AG08395 (cell line): Measurements from ENCODE around the gene CACNA1B.
"Not testable (repeated sequence)": the region's sequence is repeated elsewhere in the genome, so short reads cannot be mapped to it uniquely, and the experiment has no call there.

Source experiments
- DNase-seq: peaks from one replicate; pipeline ENCODE4 v3.0.0; 2012; ENCODE audit warnings: mixed read lengths, low spot score

CACNA1B gene

DNA sequence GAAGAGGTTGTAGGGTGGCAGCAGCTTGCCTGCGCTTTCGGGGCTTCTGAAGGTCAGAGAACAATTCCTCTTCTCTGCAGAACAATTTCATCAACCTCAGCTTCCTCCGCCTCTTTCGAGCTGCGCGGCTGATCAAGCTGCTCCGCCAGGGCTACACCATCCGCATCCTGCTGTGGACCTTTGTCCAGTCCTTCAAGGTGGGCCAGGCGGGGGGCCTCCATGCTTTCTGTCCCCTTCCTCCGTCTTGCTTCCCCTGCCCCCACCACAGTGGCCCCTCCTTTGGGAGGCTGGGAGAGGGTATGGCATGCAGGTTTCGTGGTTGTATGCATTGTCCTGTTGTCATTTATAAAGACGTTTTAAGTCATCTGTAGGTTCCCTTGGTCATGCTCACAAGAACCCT lies 195.8 kb downstream of the CACNA1B start:
- no peak for DNase-seq

DNA sequence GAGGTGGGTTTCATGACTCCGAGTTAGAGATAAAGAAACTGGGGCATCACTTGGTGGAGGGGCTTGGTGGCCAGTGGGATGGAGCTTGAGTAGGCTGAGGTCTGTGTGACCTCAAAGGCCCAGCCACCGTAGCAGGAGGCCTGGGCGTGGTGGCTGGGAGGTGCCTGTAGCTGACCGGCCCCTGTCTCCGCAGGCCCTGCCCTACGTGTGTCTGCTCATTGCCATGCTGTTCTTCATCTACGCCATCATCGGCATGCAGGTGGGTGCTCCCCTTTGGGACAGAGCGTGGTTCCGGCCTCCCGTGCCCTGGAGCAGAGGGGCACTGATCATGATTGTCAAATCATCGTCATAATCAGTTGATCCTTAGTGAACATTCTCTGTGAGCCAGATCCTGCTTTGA lies 196.2 kb downstream of the CACNA1B start:
- DNase-seq, result no peak

DNA sequence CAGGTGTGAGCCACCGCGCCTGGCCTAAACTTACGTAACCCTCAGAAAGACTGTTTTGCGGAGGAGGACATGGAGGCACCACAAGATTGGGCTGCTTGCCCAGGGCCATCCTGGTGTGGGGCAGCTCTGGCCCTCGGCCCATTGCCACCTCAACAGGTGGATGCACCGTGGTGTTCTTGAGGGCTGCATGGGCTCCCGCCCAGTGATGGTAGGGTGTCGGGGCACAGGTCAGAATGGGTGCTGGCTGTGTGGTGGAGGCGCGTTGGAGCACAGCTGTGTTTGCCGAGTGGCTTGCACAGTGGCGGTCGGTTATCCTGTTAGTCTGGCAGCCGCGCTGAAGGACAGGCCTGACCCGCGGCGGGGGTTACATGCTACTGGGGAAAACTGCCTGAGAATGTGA lies 196.9 kb downstream of the CACNA1B start:
- no peak for DNase-seq

DNA sequence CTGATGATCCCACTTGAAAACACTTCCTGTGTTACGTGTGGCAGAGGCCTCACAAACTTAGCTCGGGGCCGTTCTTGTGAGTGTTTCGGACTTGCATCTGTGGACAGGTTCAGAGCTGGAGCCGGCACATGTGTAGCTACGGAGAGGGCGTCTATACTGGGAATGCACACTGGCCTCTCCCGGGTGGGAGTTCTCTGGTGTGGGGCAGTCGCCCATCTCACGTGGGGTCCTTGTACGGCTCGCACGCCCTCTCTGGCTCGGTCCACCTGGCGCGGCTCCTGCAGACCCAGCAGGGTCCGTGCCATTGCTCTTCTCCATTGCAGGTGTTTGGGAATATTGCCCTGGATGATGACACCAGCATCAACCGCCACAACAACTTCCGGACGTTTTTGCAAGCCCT lies 197.9 kb downstream of the CACNA1B start:
- no peak for DNase-seq

DNA sequence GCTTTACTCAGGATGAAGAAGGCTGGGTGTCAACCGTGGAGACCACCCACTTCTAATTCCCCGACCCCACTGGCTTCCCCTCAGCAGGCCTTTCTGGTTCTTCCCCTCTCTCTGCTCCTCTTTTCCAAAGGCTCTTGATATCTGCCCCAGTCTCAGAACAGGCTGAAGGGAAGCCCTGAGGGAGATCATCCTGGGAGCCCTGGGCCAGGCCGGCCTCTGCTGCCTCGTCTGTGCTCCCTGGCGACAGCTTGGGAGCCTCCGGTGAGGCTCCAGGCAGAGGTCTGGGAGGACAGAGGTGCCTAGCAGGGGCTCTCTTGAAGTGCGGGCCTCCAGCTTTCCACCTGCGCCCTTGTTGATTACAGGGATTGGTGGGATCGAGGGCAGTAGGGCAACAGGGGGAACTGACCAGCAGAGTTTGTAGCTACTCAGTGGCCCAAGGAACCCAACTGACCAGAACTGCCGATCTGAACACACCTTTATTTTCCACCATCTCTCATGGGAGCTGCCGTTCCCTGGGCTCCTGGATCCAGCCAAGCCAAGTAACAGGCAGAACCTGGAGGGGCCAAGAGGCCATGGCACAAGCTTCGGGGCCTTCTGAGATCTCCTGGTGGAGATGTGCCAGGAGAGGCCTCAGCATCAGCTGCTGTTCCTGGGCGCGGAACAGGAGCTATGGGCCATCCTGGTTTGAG lies 198.5 kb downstream of the CACNA1B start:
- DNase-seq, result no peak

DNA sequence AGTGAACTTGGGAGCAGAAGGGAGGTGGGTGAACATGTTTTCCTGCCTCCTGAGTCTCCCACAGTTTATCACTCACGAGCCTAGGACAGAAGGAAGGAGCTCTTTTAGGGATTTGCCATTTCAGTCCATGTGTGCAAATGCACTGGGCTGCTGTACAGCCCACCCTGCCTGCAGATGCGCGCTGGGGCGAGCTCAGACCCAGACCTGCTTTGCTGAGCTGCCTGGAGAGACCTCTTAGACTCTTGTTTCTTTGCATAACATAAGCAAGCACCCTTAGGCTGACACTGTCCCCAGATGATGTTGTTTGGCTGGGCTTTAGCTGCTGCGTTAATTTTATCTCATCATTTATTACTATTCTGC lies 199.0 kb downstream of the CACNA1B start:
- no peak for DNase-seq

DNA sequence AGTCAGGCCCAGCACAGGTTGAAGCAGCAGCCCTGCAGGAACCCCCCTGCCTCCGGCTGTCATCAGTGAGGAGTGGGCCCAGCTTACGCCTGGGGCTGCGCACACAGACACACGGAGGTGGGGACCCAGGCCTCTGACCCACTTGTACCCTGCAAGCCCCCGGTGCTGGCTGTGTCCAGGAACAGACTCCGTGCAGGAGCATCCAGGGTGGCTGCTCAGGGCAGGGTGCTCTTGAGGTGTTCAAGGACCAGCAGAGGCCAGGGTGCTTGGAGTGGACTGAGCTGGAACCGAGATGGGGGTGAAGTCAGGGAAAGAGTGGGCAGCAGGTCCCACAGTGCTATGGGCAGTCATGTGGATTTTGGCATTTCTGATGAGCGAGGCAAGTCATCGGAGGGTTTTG lies 199.5 kb downstream of the CACNA1B start:
- DNase-seq, result no peak

DNA sequence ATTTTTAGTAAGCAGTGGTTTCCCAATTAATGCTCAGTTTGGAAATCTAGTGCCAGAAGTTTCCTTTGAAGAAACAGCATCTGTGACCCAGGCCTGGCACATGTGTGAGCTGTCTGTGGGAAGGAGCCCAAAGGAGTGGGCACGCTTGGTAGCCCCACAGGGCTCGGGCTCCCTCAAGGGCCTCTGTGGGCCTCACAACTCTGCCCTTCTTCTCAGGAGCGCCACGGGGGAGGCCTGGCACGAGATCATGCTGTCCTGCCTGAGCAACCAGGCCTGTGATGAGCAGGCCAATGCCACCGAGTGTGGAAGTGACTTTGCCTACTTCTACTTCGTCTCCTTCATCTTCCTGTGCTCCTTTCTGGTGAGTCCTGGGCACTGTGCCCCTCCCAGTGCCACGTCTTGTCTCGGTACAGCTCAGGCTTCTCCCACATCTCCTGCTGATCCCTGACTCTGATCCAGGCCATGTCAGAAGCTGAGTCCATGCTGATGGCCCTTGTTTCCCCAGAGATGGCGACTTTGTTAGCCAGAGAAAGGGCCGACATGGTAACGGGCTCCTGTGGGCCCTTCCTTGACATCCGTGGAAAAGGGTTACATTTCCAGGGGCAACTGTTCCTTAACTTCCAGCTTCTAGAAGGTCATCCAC lies 200.4 kb downstream of the CACNA1B start:
- DNase-seq, result no peak

DNA sequence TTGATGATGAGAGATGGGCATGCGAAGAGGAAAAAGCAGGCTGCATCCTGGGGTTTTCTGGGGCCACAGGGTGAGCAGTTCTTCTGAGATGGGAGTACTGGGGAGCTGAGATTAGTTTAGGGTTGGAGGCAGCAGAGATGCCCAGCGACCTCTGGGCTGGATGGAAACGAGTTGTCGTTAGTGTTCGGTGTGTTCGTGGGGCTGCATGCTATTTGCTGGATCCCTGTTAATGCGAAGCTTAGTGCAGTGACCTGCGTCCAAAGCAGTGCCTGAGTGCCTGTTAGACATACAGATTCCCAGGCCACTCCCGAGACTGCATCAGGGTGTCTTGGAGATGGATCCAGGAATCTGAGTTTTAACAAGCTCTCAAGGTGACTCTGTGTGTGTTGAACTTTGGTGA lies 201.3 kb downstream of the CACNA1B start:
- no peak for DNase-seq

DNA sequence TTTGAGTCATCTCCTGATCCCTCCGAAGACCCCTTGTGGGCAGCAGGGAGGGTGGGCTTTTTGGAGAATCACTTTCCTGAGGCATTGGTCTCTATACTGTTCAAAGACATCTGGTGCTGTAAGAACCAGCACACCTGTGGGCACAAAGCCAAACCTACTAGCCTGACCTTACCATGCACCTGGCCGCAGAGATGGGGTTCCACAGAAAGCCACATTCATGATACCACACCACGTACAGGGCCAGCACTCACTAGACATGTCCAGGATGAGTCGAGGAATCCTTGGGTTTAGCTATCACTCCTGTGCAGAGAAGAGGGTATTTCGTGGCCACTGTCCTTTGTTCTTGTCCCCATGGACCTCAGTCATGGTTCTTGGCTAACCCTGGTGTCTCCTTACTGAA lies 203.4 kb downstream of the CACNA1B start:
- DNase-seq, result no peak

DNA sequence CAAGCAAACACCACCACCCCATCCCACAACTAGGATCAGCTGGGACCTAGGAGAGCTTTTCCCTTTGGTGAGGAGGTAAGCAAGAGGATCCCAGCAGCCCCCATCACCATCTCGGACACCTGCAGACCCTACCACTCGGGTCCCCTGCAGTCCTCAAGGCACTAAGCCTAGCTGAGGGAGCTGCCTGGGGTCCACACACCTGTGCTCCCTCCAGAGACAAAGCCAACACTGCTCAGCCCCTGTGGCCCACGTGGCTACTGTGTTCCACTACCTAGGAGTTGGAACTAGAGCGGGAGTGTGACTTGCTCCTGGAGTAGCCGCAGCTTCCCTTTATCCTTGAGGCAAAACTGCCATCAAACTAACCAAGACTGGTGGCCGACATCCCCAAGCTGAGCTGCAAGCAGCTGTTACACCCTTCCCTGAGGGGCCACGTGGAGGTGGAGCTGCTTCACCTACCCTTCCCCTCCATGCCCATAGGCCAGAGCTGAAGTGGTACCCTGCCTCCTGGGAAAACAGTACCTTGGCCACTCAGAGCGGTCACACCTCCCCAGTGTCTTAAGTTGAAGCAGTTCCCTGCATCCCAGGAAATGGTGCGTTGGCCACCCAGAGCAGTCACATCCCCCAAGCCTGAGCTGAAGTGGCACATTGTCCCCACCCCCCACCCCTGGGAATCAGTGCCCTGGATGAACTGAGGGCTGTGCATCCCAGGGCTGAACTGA lies 205.5 kb downstream of the CACNA1B start:
- no peak for DNase-seq

DNA sequence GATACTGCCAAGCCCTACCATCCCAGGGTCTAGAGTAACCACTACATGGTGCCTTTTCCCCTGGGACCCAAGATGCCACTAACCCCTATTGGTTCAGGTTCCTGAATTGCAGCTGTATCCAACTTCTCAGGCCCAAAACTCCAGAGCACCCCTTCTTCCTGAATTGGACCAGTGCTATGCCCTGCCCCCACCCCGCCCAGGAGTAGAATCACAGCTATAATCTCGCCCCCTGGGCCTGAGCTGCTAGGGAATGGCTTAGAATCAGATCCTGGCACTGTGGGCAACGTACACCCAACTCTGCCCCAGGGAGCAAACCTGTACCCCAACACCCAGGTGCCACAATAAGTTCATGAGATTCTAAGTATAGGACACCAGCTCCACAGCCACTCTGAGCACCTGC lies 206.3 kb downstream of the CACNA1B start:
- no peak for DNase-seq

DNA sequence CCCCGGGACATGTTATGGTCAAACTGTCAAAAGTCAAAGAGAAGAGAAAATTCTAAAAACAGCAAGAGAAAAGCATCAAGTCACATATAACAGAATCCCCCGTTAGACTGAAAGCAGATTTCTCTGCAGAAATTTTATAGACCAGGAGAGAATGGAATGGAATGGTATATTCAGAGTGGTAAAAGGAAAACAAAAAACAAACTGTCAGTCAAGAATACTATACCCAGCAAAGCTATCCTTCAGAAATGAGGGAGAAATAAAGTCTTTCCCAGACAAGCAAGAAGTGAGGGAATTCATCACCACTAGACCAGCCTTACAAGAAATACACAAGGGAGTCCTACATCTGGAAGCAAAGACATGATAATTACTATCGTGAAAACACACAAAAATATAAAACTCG lies 208.0 kb downstream of the CACNA1B start:
- no peak for DNase-seq

DNA sequence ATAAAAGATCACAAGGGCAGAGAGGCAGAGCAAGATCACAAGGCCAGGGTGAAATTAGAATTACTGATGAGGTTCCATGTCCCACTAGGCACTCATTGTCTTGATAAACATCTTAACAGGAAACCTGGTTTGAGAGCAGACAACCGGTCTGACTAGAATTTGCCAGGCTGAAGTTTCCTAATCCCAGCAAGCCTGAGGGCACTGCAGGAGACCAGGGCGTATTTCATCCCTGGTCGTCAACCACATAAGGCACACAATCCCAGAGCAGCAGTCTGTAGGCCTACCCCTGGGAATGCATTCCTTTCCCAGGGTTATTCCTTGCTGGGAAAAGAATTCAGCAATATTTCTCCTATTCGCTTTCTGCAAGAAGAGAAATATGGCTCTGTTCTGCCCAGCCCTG lies 214.5 kb downstream of the CACNA1B start:
- not testable (repeated sequence) for DNase-seq

DNA sequence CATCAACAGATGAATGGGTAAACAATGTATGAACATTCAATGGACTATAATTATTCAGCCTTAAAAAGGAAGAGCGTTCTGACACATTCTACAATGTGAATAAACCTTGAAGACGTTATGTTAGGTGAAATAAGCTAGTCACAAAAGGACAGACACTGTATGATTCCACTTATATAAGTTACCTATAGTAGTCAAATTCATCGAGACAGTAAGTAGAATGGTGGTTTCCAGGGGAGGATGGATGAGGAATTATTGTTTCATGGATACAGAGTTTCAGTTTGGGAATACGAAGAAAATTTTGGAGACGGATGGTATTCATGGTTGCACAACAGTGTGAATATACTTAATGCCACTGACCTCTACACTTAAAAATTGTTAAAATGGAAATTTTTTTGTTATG lies 216.4 kb downstream of the CACNA1B start:
- DNase-seq, result no peak

DNA sequence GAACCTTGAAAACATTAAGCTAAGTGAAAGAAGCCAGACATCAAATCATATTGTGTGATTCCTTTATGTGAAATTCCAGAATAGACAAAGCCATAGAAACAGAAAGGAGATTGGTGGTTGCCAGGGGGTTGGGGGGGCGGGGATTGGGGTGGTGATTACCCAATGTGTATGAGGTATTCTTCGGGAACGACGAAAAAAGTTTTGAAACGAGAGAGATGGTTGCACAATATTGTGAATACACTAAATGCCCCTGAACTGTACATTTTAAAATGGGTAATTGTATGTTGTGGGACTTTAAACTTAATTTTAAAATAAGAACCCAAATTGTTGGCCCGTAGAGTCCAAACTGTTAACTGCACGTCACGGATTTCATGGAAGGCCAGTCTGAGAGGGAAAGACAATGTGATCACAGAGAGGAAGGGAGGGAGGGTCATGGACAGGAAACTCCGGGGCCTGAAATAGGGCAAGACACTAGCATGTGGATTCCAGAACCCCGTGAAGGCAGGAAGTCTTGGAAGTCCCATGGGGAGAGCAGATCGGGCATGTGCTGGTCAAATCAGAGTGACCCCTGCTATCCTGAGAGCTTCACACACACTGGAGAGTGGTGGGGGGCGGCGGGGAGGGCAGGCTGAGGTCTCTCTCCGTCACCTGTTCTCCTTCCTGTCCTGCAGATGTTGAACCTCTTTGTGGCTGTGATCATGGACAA lies 218.4 kb downstream of the CACNA1B start:
- no peak for DNase-seq

DNA sequence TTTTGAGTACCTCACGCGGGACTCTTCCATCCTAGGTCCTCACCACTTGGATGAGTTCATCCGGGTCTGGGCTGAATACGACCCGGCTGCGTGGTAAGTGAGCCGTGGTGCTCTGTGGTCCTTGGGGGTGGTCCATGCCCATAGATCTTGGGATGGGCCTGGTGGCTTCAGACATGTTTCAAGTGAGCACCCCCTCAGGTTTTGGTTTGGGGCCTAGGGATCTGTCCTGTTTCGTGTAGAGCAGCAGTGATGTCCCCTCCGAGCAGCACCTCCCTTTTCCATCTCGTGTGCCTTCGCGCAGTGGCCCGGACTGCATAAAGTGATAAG lies 218.9 kb downstream of the CACNA1B start:
- DNase-seq, result no peak

DNA sequence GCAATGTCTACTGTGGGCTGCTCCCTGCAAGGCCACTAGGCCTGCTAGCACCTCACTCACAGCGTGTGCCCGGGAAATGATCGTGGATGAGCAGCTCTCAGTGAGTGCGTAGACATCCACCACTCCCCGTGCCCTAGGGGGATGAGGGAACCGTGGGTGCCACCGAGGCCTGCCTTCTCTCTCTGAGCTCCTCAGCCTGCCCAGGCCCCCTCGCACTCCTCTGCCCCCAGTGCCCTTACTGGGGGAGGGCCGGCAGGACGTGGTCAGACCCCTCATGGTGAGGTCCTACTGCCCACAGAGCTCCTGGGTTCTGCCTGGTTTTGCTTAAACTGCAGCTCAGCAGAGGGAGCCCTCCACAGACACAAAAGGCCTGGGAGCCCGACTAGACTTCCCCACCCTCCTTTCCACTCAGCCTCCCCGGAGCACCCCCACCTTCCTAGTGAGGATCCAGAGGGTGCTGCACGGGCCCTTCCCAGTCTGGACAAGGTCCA lies 220.0 kb downstream of the CACNA1B start:
- no peak for DNase-seq

DNA sequence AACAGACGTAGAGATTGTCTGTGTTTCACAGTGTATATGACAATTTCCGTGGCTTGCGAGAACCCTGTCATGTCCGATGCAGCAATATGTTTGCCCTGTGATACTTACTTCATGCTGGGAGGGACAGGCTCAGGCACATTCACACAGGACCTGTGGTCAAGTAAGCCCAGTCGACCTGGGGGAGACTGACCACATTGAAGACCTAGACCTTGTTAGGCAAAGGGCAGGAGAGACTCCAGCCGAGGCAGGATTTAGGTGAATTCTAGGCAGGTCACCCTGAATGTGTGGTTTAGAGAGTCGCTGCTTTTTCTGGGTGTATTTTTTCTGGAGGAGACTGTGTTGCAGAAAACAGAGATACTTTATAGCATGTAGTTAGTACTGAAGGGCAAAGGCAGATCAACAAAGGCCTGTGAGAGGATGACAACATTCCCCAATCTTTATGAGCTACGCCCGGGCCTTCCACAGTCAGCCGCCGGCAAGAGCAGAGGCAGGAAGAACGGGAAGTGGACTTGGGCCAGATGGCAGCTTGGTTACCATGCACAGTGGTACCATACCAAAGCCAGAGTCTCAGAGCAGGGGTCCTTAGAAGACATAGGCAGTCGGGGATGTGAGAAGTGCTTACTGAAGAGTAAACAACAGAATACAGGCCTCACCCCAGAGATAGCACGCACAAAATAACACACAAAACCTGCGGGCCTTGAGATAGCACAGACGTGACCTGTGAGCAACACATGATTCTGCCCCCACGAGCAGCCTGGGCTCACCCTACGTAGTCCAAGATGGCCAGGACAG lies 220.7 kb downstream of the CACNA1B start:
- no peak for DNase-seq

DNA sequence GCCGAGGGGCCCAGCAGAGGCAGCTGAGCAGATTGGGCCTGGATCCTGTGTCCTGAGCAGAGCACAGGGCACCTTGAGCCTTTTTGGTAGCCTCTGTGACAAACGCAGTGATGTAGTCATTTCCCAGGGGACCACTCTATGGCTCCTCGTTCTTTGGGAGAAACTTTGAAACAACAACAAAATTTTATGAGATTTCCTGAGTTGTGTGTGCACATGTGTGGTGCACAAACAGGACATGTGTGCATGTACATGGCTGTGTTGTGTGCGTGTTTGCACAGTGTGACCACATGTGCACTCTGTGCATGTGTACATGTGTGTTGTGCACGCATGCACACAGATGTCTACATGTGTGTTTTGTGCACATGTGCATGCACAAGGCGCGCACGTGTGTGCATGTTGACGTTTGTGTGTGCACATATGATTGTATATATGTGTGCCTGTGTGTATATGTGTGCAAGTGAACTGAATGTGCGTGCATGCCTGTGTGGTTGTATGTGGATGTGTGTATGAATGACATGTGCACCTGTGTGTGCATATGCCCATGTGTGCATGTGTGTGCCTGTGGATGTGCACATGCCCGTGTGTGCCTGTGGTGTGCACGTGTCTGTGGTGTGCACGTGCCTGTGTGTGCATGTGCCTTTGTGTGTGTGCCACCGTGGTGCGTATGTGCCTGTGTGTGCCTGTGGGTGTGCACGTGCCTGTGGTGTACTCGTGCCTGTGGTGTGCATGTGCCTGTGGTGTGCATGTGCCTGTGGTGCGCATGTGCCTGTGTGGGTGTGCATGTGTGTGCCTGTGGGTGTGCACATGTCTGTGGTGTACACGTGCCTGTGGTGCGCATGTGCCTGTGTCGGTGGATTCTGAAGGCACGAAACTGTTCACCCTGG lies 221.6 kb downstream of the CACNA1B start:
- DNase-seq, result no peak
